Measurements from ENCODE around the gene CAMKMT. TPM values are rescaled to one million over a fixed set of nuclear protein-coding genes. Genes with fewer than 3 reads are reported as not detected.

CAMKMT gene
- total RNA-seq, 3 donors from 2014 or later (not counting 1 experiment from before 2014, with no cell fraction given), result 18.1 to 25.0 (median 20.6) TPM

GRCh38 chr2:44676379-44676778 is 314.6 kb downstream of the CAMKMT start:
- DNase-seq, result no peak
- Mint-ChIP-seq H3K4me3 (no peak overlapping the region), H3K27ac (no peak overlapping the region), H3K27me3 (ENCODE audit: low read depth in 2 of 2) (peaks cover 0 to 2% of the 10 kb centered on the region in 2 donors), H3K4me1 (peaks cover 0 to 9% of the 10 kb centered on the region in 2 donors), H3K36me3 (no peaks in the 10 kb centered on the region), H3K9me3 (no peaks in the 10 kb centered on the region)
- no peaks in the 10 kb centered on the region for H3K27me3 ChIP-seq (ENCODE audit: control insufficient read depth, insufficient read depth, low read length)
- no peaks in the 10 kb centered on the region for H3K36me3 ChIP-seq (ENCODE audit: control insufficient read depth, insufficient read depth, low read length)
- H3K27ac ChIP-seq (ENCODE audit: low read length), result no peak overlapping the region
- no peak for TF ChIP-seq CTCF (IDR thresholded peaks at IDR 0.05)
- H3K4me1 ChIP-seq (ENCODE audit: control insufficient read depth, insufficient read depth, low read length), result peaks cover 3% of the 10 kb centered on the region
- no peak overlapping the region for H3K4me3 ChIP-seq (ENCODE audit: low read length)
- no peaks in the 10 kb centered on the region for H3K9me3 ChIP-seq (ENCODE audit: control insufficient read depth, insufficient read depth, low read length)
- ATAC-seq, result no peak
- WGBS (ENCODE audit: insufficient coverage), result over 99% methylated on average over 3 of the region's 3 CpGs
- intact Hi-C loops (cut with micrococcal nuclease), result no loop called here

- Mint-ChIP-seq H3K27ac (no peak overlapping the region), H3K4me1 (no peaks in the 10 kb centered on the region), H3K27me3 (ENCODE audit: low read depth in 2 of 2) (no peaks in the 10 kb centered on the region), H3K4me3 (no peak overlapping the region), H3K36me3 (no peaks in the 10 kb centered on the region), H3K9me3 (no peaks in the 10 kb centered on the region)
- Histone ChIP-seq H3K9me3 (ENCODE audit: control insufficient read depth, insufficient read depth, low read length) (no peaks in the 10 kb centered on the region), H3K4me3 (ENCODE audit: low read length) (no peak overlapping the region), H3K27ac (ENCODE audit: low read length) (no peak overlapping the region), H3K36me3 (ENCODE audit: control insufficient read depth, insufficient read depth, low read length) (no peaks in the 10 kb centered on the region), H3K4me1 (ENCODE audit: control insufficient read depth, insufficient read depth, low read length) (no peaks in the 10 kb centered on the region), H3K27me3 (ENCODE audit: control insufficient read depth, insufficient read depth, low read length) (no peaks in the 10 kb centered on the region)
- TF ChIP-seq CTCF (IDR thresholded peaks at IDR 0.05), result no peak
- ATAC-seq, result no peak
- WGBS (ENCODE audit: insufficient coverage), result 90% methylated on average over 2 of the region's 4 CpGs
- DNase-seq, result no peak
- intact Hi-C loops (cut with micrococcal nuclease), result no loop called here
Observed at GRCh38 chr2:44679584-44679983, 317.8 kb downstream of the CAMKMT start.

GRCh38 chr2:44679990-44680389 is 318.2 kb downstream of the CAMKMT start:
- DNase-seq (no peak), ATAC-seq (no peak)
- TF ChIP-seq CTCF (IDR thresholded peaks at IDR 0.05), result no peak
- Histone ChIP-seq H3K4me1 (ENCODE audit: control insufficient read depth, insufficient read depth, low read length) (no peaks in the 10 kb centered on the region), H3K27ac (ENCODE audit: low read length) (no peak overlapping the region), H3K9me3 (ENCODE audit: control insufficient read depth, insufficient read depth, low read length) (no peaks in the 10 kb centered on the region), H3K27me3 (ENCODE audit: control insufficient read depth, insufficient read depth, low read length) (no peaks in the 10 kb centered on the region), H3K4me3 (ENCODE audit: low read length) (no peak overlapping the region), H3K36me3 (ENCODE audit: control insufficient read depth, insufficient read depth, low read length) (no peaks in the 10 kb centered on the region)
- no peaks in the 10 kb centered on the region for H3K27me3 Mint-ChIP-seq (ENCODE audit: low read depth in 2 of 2)
- H3K4me1 Mint-ChIP-seq, result no peaks in the 10 kb centered on the region
- no peaks in the 10 kb centered on the region for H3K9me3 Mint-ChIP-seq
- no peak overlapping the region for H3K4me3 Mint-ChIP-seq
- intact Hi-C loops (cut with micrococcal nuclease), result no loop called here
- H3K36me3 Mint-ChIP-seq, result no peaks in the 10 kb centered on the region
- no peak overlapping the region for H3K27ac Mint-ChIP-seq
- 100% methylated on average over 4 of the region's 4 CpGs for WGBS (ENCODE audit: insufficient coverage)

- Histone ChIP-seq H3K4me3 (ENCODE audit: low read length) (no peak overlapping the region), H3K9me3 (ENCODE audit: control insufficient read depth, insufficient read depth, low read length) (no peaks in the 10 kb centered on the region), H3K4me1 (ENCODE audit: control insufficient read depth, insufficient read depth, low read length) (no peaks in the 10 kb centered on the region), H3K27ac (ENCODE audit: low read length) (no peak overlapping the region), H3K27me3 (ENCODE audit: control insufficient read depth, insufficient read depth, low read length) (no peaks in the 10 kb centered on the region), H3K36me3 (ENCODE audit: control insufficient read depth, insufficient read depth, low read length) (no peaks in the 10 kb centered on the region)
- no peaks in the 10 kb centered on the region for H3K27me3 Mint-ChIP-seq (ENCODE audit: low read depth in 2 of 2)
- no peaks in the 10 kb centered on the region for H3K9me3 Mint-ChIP-seq
- ATAC-seq (no peak), DNase-seq (no peak)
- 94% methylated on average over 8 of the region's 8 CpGs for WGBS (ENCODE audit: insufficient coverage)
- no peaks in the 10 kb centered on the region for H3K4me1 Mint-ChIP-seq
- intact Hi-C loops (cut with micrococcal nuclease), result no loop called here
- no peak overlapping the region for H3K27ac Mint-ChIP-seq
- no peak for TF ChIP-seq CTCF (IDR thresholded peaks at IDR 0.05)
- H3K4me3 Mint-ChIP-seq, result no peak overlapping the region
- no peaks in the 10 kb centered on the region for H3K36me3 Mint-ChIP-seq
Observed at GRCh38 chr2:44680424-44680971, 318.8 kb downstream of the CAMKMT start.
